H1 (cell line): ENCODE results near the gene ZNF423. TPM values are rescaled to one million over a fixed set of nuclear protein-coding genes. Genes with fewer than 3 reads are reported as not detected.

ENCODE experiments used
- CTCF ChIA-PET: fragments of 300-600 bp; sonication (Branson Sonifier 250); formaldehyde crosslinking; loops from one replicate; lab custom pipeline; 2021; ENCODE audit not compliant: partially characterized antibody; lab: Charles Lee
- POLR2A ChIA-PET: fragments of 300-600 bp; sonication (Branson Sonifier 250); formaldehyde crosslinking; loops from one replicate; lab custom pipeline; 2021; ENCODE audit warnings: inconsistent platforms; ENCODE audit not compliant: partially characterized antibody; lab: Charles Lee
- DNase-seq, 2 experiments: peaks; one replicate each; pipeline versions ENCODE4 v3.0.0 to v3.0.0-alpha.2; 2010 to 2022; ENCODE audit warnings: low spot score in 2 of 2, low read depth in 1 of 2, mixed read lengths in 1 of 2
- FAIRE-seq: peaks from 2 replicates; lab custom pipeline; 2011; peaks lifted over from hg19 to GRCh38; lab: Jason Lieb, UNC
- H2AFZ ChIP-seq: 2 replicates; pipeline ENCODE4 v1.8.1; 2012; ENCODE audit warnings: low read length, inconsistent platforms
- H2AK5ac ChIP-seq: 2 replicates; pipeline ENCODE4 v1.6.1; 2013; ENCODE audit warnings: low read depth, low read length
- H2BK120ac ChIP-seq: replicated peaks from 2 replicates; pipeline ENCODE3; 2013; ENCODE audit warnings: low read depth, low read length, inconsistent platforms
- H2BK12ac ChIP-seq: 2 replicates; pipeline ENCODE4 v1.6.1; 2013; ENCODE audit warnings: low read depth, low read length
- H2BK15ac ChIP-seq: 2 replicates; pipeline ENCODE4 v1.6.1; 2013; ENCODE audit warnings: low read length
- H2BK20ac ChIP-seq: 2 replicates; pipeline ENCODE4 v1.6.1; 2013; ENCODE audit warnings: low read length
- H2BK5ac ChIP-seq: 2 replicates; pipeline ENCODE4 v1.6.1; 2013; ENCODE audit warnings: low read depth, low read length
- H3K14ac ChIP-seq: 2 replicates; pipeline ENCODE4 v1.6.1; 2013; ENCODE audit warnings: inconsistent platforms; ENCODE audit not compliant: insufficient read length
- H3K18ac ChIP-seq: 2 replicates; pipeline ENCODE4 v1.6.1; 2013; ENCODE audit warnings: low read length; ENCODE audit errors: extremely low read depth
- H3K23ac ChIP-seq: 2 replicates; pipeline ENCODE4 v1.6.1; 2013; ENCODE audit warnings: inconsistent platforms; ENCODE audit not compliant: insufficient read length
- H3K23me2 ChIP-seq: 2 replicates; pipeline ENCODE4 v1.6.1; 2013; ENCODE audit warnings: low read depth, low read length
- H3K27ac ChIP-seq: 2 replicates; pipeline ENCODE4 v1.6.1; 2011; ENCODE audit warnings: low read depth, low read length, inconsistent platforms
- H3K27me3 ChIP-seq, 4 experiments: replicated peaks in 1 of 4; 1 replicate in 1 of 4; 2 replicates in 3 of 4; pipeline versions ENCODE4 v1.6.1 to v1.8.1; 2011 to 2013; ENCODE audit warnings: low read length in 3 of 4, mild to moderate bottlenecking in 3 of 4, inconsistent platforms in 2 of 4, mixed read lengths in 2 of 4, moderate library complexity in 1 of 4; ENCODE audit not compliant: control insufficient read depth in 3 of 4, insufficient read depth in 3 of 4; ENCODE audit errors: extremely low read depth in 1 of 4
- H3K36me3 ChIP-seq, 4 experiments: 2 replicates each; pipeline versions ENCODE4 v1.6.1 to v1.8.1; 2011 to 2013; ENCODE audit warnings: mild to moderate bottlenecking in 4 of 4, low read length in 3 of 4, moderate library complexity in 2 of 4, control low read depth in 1 of 4, inconsistent platforms in 1 of 4; ENCODE audit not compliant: insufficient read depth in 4 of 4, control insufficient read depth in 2 of 4
- H3K4ac ChIP-seq: replicated peaks from 2 replicates; pipeline ENCODE3; 2013; ENCODE audit warnings: low read length, low read depth, mixed read lengths, inconsistent platforms; ENCODE audit not compliant: insufficient read length
- H3K4me1 ChIP-seq, 4 experiments: replicated peaks in 1 of 4; 1 replicate in 1 of 4; 2 replicates in 3 of 4; pipeline versions ENCODE4 v1.6.1 to v1.8.1; 2011 to 2013; ENCODE audit warnings: low read length in 3 of 4, inconsistent platforms in 2 of 4, mixed read lengths in 1 of 4; ENCODE audit not compliant: insufficient read depth in 4 of 4, control insufficient read depth in 3 of 4
- H3K4me2 ChIP-seq, 2 experiments: 2 replicates each; pipeline versions ENCODE4 v1.6.1 to v1.8.1; 2011 to 2013; ENCODE audit warnings: low read depth in 2 of 2, low read length in 2 of 2, control low read depth in 1 of 2, inconsistent platforms in 1 of 2, mild to moderate bottlenecking in 1 of 2; ENCODE audit not compliant: insufficient read depth in 1 of 2
- H3K4me3 ChIP-seq, 4 experiments: fragments of 200-600, 300-600 bp in 1 of 4; sonication (generic), shearing (Covaris generic), sonication (Bioruptor Twin) in 1 of 4; 2 replicates each; pipeline versions ENCODE4 v1.5.1 to v1.8.1; 2011 to 2016; ENCODE audit warnings: low read length in 4 of 4, low read depth in 3 of 4, control low read depth in 2 of 4, inconsistent platforms in 2 of 4, mild to moderate bottlenecking in 2 of 4, mixed read lengths in 1 of 4, moderate library complexity in 1 of 4; ENCODE audit not compliant: insufficient read depth in 2 of 4; ENCODE audit errors: extremely low read depth in 1 of 4
- H3K56ac ChIP-seq: replicated peaks from 2 replicates; pipeline ENCODE3; 2013; ENCODE audit warnings: low read depth, mild to moderate bottlenecking, mixed read lengths, low read length, inconsistent platforms; ENCODE audit not compliant: insufficient read length
- H3K79me1 ChIP-seq: 2 replicates; pipeline ENCODE4 v1.6.1; 2013; ENCODE audit warnings: low read depth, low read length, control low read depth
- H3K79me2 ChIP-seq, 2 experiments: 2 replicates each; pipeline versions ENCODE4 v1.6.1 to v1.8.1; 2012 to 2013; ENCODE audit warnings: low read length in 2 of 2, mild to moderate bottlenecking in 2 of 2, inconsistent platforms in 1 of 2; ENCODE audit not compliant: insufficient read depth in 2 of 2, control insufficient read depth in 1 of 2
- H3K9ac ChIP-seq, 4 experiments: replicated peaks in 1 of 4; 1 replicate in 1 of 4; 2 replicates in 3 of 4; pipeline versions ENCODE4 v1.6.1 to v1.8.1; 2011 to 2013; ENCODE audit warnings: low read depth in 3 of 4, low read length in 3 of 4, control low read depth in 2 of 4, mild to moderate bottlenecking in 2 of 4, moderate library complexity in 2 of 4, inconsistent platforms in 1 of 4; ENCODE audit errors: extremely low read depth in 1 of 4
- H3K9me3 ChIP-seq, 2 experiments: 2 replicates each; pipeline versions ENCODE4 v1.6.1 to v1.8.1; 2012 to 2013; ENCODE audit warnings: mild to moderate bottlenecking in 2 of 2, moderate library complexity in 2 of 2, control low read depth in 1 of 2, inconsistent platforms in 1 of 2, low read depth in 1 of 2, low read length in 1 of 2, mixed read lengths in 1 of 2; ENCODE audit not compliant: insufficient read depth in 2 of 2
- H4K20me1 ChIP-seq, 2 experiments: replicated peaks in 1 of 2; 2 replicates each; pipeline versions ENCODE3 to v1.8.1; 2011 to 2013; ENCODE audit warnings: inconsistent platforms in 2 of 2, low read length in 2 of 2, mild to moderate bottlenecking in 1 of 2; ENCODE audit not compliant: insufficient read depth in 2 of 2, control insufficient read depth in 1 of 2
- H4K5ac ChIP-seq: 2 replicates; pipeline ENCODE4 v1.6.1; 2013; ENCODE audit warnings: low read length, low read depth, mixed read lengths, inconsistent platforms; ENCODE audit not compliant: insufficient read length
- H4K8ac ChIP-seq: 2 replicates; pipeline ENCODE4 v1.8.0; 2013; ENCODE audit warnings: mild to moderate bottlenecking, moderate library complexity, low read length, inconsistent platforms; ENCODE audit not compliant: insufficient read depth; ENCODE audit errors: extremely low read depth
- H4K91ac ChIP-seq: replicated peaks from 2 replicates; pipeline ENCODE3; 2013; ENCODE audit warnings: low read length, mixed read lengths, inconsistent platforms; ENCODE audit not compliant: insufficient read length
- GABPA ChIP-seq: IDR thresholded peaks from 2 replicates; pipeline ENCODE4 v1.6.1; 2011; ENCODE audit warnings: mild to moderate bottlenecking, low read length, moderate library complexity, borderline replicate concordance; ENCODE audit not compliant: insufficient read depth
- HDAC6 ChIP-seq: IDR thresholded peaks from one replicate; pipeline ENCODE4 v1.7.1; 2012; ENCODE audit warnings: low read depth, mild to moderate bottlenecking, inconsistent platforms, low read length, moderate library complexity
- JUND ChIP-seq: IDR thresholded peaks from 2 replicates; pipeline ENCODE4 v1.6.1; 2011; ENCODE audit warnings: mild to moderate bottlenecking, improper control_type of control experiment, low read length
- NANOG ChIP-seq: IDR thresholded peaks from 2 replicates; pipeline ENCODE4 v1.6.1; 2011; ENCODE audit warnings: low read length, low read depth, mild to moderate bottlenecking, inconsistent platforms; ENCODE audit not compliant: insufficient read depth, poor library complexity, severe bottlenecking
- PHF8 ChIP-seq: fragments of 200-600 bp; sonication (generic); conservative IDR thresholded peaks from 2 replicates; pipeline ENCODE4 v1.7.1; 2012; ENCODE audit warnings: low read depth, mild to moderate bottlenecking, inconsistent platforms, low read length, moderate library complexity
- WGBS, 2 experiments: shearing (Covaris generic) in 1 of 2; methylation state at CpG; one replicate each; pipeline versions ENCODE4 v1.1.6 to v1.1.7; 2013 to 2015; ENCODE audit warnings: low lambda C conversion rate in 2 of 2, mixed read lengths in 2 of 2, inconsistent platforms in 1 of 2, low coverage in 1 of 2, missing lambda C conversion rate in 1 of 2; ENCODE audit not compliant: insufficient replicate concordance in 2 of 2, insufficient coverage in 1 of 2, insufficient read length in 1 of 2; ENCODE audit errors: extremely low coverage in 1 of 2, missing lambda C conversion rate in 1 of 2; 5-methylcytosine and 5-hydroxymethylcytosine counted together
- polyA plus RNA-seq, 7 experiments: library from polyadenylated mRNA; depleted of rRNA in 3 of 7; stranded (reverse) in 5 of 7; unstranded in 2 of 7; fragments of >200 nt in 5 of 7; fragments of 200-250 nt in 2 of 7; gene quantifications; 1 replicate in 5 of 7; 2 replicates in 1 of 7; 4 replicates in 1 of 7; pipeline versions ENCODE4 v1.2.1 to v1.2.3, GENCODE V29; 2011 to 2013; ENCODE audit warnings: missing spikeins in 2 of 7, mixed read lengths in 2 of 7
- total RNA-seq: library from RNA; stranded (reverse); fragmentation: NEBNext Ultra II Directional; extraction: Animal tissue kit (Norgen Biotek cat#: 25700); gene quantifications from 2 replicates; pipeline ENCODE4 v1.2.1, GENCODE V29; 2021
- TF ChIP-seq, protein P1 (sequence below): IDR thresholded peaks from 2 replicates; pipeline ENCODE4 v1.6.1; 2012; ENCODE audit warnings: inconsistent platforms

Gene ZNF423
- total and polyA plus RNA-seq, 2 of the 8 experiments (the other 6 are each of a cell fraction or from before 2014, with no cell fraction given) = 38.2 to 52.3 TPM

DNA sequence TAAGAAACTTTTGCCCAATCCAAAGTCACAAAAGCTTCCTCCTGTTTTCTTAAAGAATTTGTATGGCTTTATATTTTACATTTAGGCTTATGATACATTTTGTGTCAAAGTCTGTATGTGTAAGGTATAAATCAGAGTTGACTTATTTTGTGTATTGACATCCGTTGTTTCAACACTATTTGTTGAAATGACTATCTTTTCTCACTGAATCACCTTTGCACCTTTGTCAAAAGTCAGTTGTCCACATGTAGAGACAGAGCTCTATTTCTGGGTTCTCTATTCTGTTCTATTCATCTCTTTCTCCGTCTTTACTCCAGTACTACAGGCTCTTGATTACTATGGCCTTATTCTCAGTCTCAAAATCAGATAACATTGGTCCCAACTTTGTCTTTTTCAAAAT lies 409.1 kb downstream of the ZNF423 start:
- 92% methylated on average over 2 of the region's 2 CpGs; no CpG with 5 or more reads in 1 of the 2 experiments for WGBS, 2 experiments
- ChIA-PET CTCF (interaction anchor here (0.8 to 2.5 kb wide), 2 partner anchors 13 to 16 kb away, joined by 3 to 7 read pairs; no protein-coding TSS in a partner anchor), POLR2A (no interaction called here)
- Histone ChIP-seq H3K4me1 (peaks cover 8 to 16% (median 13%) of the 10 kb centered on the region in 4 experiments), H3K27ac (no peak overlapping the region), H3K4me3 (no peak overlapping the region), H2BK15ac (no peak overlapping the region), H2BK12ac (no peak overlapping the region), H3K18ac (no peak overlapping the region), H4K91ac (no peak overlapping the region), H3K4ac (no peak overlapping the region), H2BK5ac (no peak overlapping the region), H3K9ac (no peak overlapping the region), H3K23me2 (no peaks in the 10 kb centered on the region), H3K14ac (no peak overlapping the region), H3K23ac (no peak overlapping the region), H3K36me3 (no peaks in the 10 kb centered on the region), H4K5ac (no peak overlapping the region), H3K9me3 (no peaks in the 10 kb centered on the region), H3K56ac (no peak overlapping the region), H2AFZ (no peak overlapping the region), H4K8ac (no peak overlapping the region), H3K79me1 (no peaks in the 10 kb centered on the region), H2AK5ac (no peak overlapping the region), H4K20me1 (no peaks in the 10 kb centered on the region), H2BK20ac (no peak overlapping the region), H3K4me2 (no peak overlapping the region), H3K27me3 (no peaks in the 10 kb centered on the region; a peak in 2 of 7 replicates), H2BK120ac (no peak overlapping the region), H3K79me2 (no peaks in the 10 kb centered on the region)
- FAIRE-seq (no peak), DNase-seq (no peak)
- TF ChIP-seq HDAC6 (no peak), GABPA (no peak), NANOG (no peak), PHF8 (no peak), JUND (no peak)
- TF ChIP-seq, protein P1, sequence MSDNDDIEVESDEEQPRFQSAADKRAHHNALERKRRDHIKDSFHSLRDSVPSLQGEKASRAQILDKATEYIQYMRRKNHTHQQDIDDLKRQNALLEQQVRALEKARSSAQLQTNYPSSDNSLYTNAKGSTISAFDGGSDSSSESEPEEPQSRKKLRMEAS = no peak
